Upper lobe of left lung (tissue), 4 donors: ENCODE data around the gene ARHGAP26.

Source experiments
- CTCF ChIP-seq, 6 experiments: fragments of 450-650 bp in 4 of 6; fragments of 200-600 bp in 2 of 6; sonication (generic) in 2 of 6; IDR thresholded peaks; one replicate each; pipeline ENCODE4 v1.5.1; 2016 to 2019; ENCODE audit warnings: antibody characterized with exemption in 6 of 6
- EP300 ChIP-seq, 4 donors: sonication (generic); formaldehyde crosslinking; IDR thresholded peaks; one replicate each; pipeline ENCODE4 v1.5.1; 2017; ENCODE audit warnings: antibody characterized with exemption in 4 of 4, control low read depth in 2 of 4
- POLR2A ChIP-seq, 4 donors: fragments of 450-650 bp; IDR thresholded peaks; one replicate each; pipeline ENCODE4 v1.5.1; 2016 to 2017; ENCODE audit warnings: antibody characterized with exemption in 4 of 4, mild to moderate bottlenecking in 2 of 4
- POLR2AphosphoS5 ChIP-seq, 2 donors: sonication (generic); formaldehyde crosslinking; IDR thresholded peaks; one replicate each; pipeline ENCODE4 v1.5.1; 2017; ENCODE audit warnings: antibody characterized with exemption in 2 of 2

- TF ChIP-seq CTCF (IDR thresholded peaks at IDR 0.05) (peak in 4 of 6 experiments; percentile 26 to 54 (median 45)), POLR2A (IDR thresholded peaks at IDR 0.05) (no peak), POLR2AphosphoS5 (IDR thresholded peaks at IDR 0.05) (no peak), EP300 (IDR thresholded peaks at IDR 0.05) (no peak)
Measured at GRCh38 chr5:142922223-142922952, 152.2 kb downstream of the ARHGAP26 start.
